Panc1 (cell line): ENCODE data around the gene ESRRA. TPM values are rescaled to one million over a fixed set of nuclear protein-coding genes. Genes with fewer than 3 reads are reported as not detected.

ENCODE experiments used
- ATAC-seq: fragments of 200-7000 bp; cut with Tn5 transposase; 2 replicates; pipeline ENCODE4 v1.9.1; 2020; ENCODE audit warnings: mild to moderate bottlenecking, moderate library complexity
- BruUV-seq: library from RNA; stranded (reverse); fragments of 400-500 nt; replicated peaks from 2 replicates; lab custom pipeline; 2021; lab: Mats Ljungman, UMichigan
- CTCF ChIA-PET: fragments of 300-600 bp; sonication (Branson Sonifier 250); formaldehyde crosslinking; loops from one replicate; lab custom pipeline; 2022; ENCODE audit warnings: antibody characterized with exemption; lab: Charles Lee
- POLR2A ChIA-PET: fragments of 300-600 bp; sonication (Branson Sonifier 250); formaldehyde crosslinking; loops from one replicate; lab custom pipeline; 2022; ENCODE audit warnings: antibody characterized with exemption; lab: Charles Lee
- DNase-seq: peaks from one replicate; pipeline ENCODE4 v3.0.0-alpha.2; 2010; ENCODE audit warnings: low read depth, low spot score
- H3K27ac ChIP-seq: 2 replicates; pipeline ENCODE4 v1.5.1; 2011; ENCODE audit warnings: mild to moderate bottlenecking, low read length, inconsistent platforms
- H3K27me3 ChIP-seq: fragments of 200-500 bp; sonication (Bioruptor generic); 2 replicates; pipeline ENCODE4 v1.6.0; 2014; ENCODE audit warnings: low read length, inconsistent platforms; ENCODE audit not compliant: control insufficient read depth, insufficient read depth
- H3K36me3 ChIP-seq: fragments of 200-500 bp; sonication (Bioruptor generic); 2 replicates; pipeline ENCODE4 v1.5.1; 2014; ENCODE audit warnings: inconsistent platforms, mild to moderate bottlenecking, low read length, moderate library complexity; ENCODE audit not compliant: control insufficient read depth, insufficient read depth
- H3K4me1 ChIP-seq: 2 replicates; pipeline ENCODE4 v1.5.1; 2011; ENCODE audit warnings: inconsistent platforms, mild to moderate bottlenecking, low read length, moderate library complexity; ENCODE audit not compliant: control insufficient read depth, insufficient read depth
- H3K4me3 ChIP-seq, 2 experiments: 2 replicates each; pipeline ENCODE4 v1.5.1; 2011 to 2012; ENCODE audit warnings: low read depth in 2 of 2, low read length in 2 of 2, mild to moderate bottlenecking in 2 of 2, inconsistent platforms in 1 of 2, moderate library complexity in 1 of 2
- H3K9me3 ChIP-seq: fragments of 200-500 bp; sonication (Bioruptor generic); 2 replicates; pipeline ENCODE4 v1.5.1; 2014; ENCODE audit warnings: low read depth, mild to moderate bottlenecking, inconsistent platforms, low read length, moderate library complexity; ENCODE audit not compliant: control insufficient read depth, insufficient read depth
- POLR2AphosphoS5 ChIP-seq: IDR thresholded peaks from 2 replicates; pipeline ENCODE4 v1.6.1; 2012; ENCODE audit warnings: mild to moderate bottlenecking, low read depth, low read length, moderate library complexity
- SIN3A ChIP-seq: IDR thresholded peaks from 2 replicates; pipeline ENCODE4 v1.6.1; 2012; ENCODE audit warnings: low read depth, mild to moderate bottlenecking, low read length, moderate library complexity, borderline replicate concordance; ENCODE audit not compliant: insufficient read depth
- TCF7L2 ChIP-seq: IDR thresholded peaks from 2 replicates; pipeline ENCODE4 v1.6.1; 2011; ENCODE audit warnings: mild to moderate bottlenecking, low read depth, low read length, inconsistent platforms
- in situ Hi-C: cut with HindIII; loops from 2 replicates; pipeline ENCODE4 v1.10.0; 2016; ENCODE audit warnings: low sequenced_read_pairs, low pct_unique_long_range_greater_than_20kb
- intact Hi-C: fragments of 100-400 bp; cut with micrococcal nuclease; formaldehyde crosslinking; loops from one replicate; pipeline ENCODE4 v1.10.0; 2022; ENCODE audit not compliant: unreplicated experiment
- total RNA-seq: library from RNA; stranded (reverse); gene quantifications from one replicate; pipeline ENCODE4 v1.2.1, GENCODE V29; 2021; ENCODE audit not compliant: unreplicated experiment
- TF ChIP-seq, protein P1 (sequence below), 2 experiments: IDR thresholded peaks; 2 replicates each; pipeline ENCODE4 v1.6.1; 2011 to 2012; ENCODE audit warnings: low read depth in 2 of 2, control low read depth in 1 of 2, low read length in 1 of 2, mild to moderate bottlenecking in 1 of 2, moderate library complexity in 1 of 2; ENCODE audit not compliant: insufficient read depth in 1 of 2
- TF ChIP-seq, protein P2 (sequence below): fragments of 450-650 bp; IDR thresholded peaks from 2 replicates; pipeline ENCODE4 v1.5.1; 2017; ENCODE audit warnings: mild to moderate bottlenecking

ESRRA gene
- total RNA-seq, 1 experiment from 2014 or later = 81.6 TPM

DNA sequence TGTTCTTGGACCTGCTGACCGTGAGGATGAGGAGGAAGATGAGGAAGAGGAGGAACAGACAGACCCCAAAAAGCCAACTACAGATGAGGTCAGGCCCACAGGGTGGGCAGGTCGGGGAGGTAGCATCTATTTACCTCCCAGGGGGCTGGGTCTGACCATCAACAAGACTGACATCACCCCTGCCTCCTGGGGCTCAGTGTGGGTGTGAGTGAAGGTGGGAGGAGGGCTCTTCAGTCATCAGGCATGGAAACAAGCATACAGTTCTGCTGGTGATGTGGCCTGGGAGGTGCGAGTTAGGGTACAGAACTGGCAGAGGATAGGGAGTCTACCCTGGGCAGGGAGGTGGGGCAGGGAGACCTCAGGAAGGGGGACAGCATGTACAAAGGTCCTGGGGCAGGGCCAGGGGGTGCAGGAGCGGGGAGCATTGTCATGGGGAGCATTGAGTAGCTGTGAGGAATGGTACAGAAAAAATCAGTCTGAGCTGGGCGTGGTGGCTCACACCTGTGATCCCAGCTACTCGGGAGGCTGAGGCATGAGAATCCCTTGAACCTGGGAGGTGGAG is 45.1 kb upstream of the ESRRA start:
- ATAC-seq (no peak), DNase-seq (no peak)
- TF ChIP-seq POLR2AphosphoS5 = no peak
- TF ChIP-seq, protein P1, sequence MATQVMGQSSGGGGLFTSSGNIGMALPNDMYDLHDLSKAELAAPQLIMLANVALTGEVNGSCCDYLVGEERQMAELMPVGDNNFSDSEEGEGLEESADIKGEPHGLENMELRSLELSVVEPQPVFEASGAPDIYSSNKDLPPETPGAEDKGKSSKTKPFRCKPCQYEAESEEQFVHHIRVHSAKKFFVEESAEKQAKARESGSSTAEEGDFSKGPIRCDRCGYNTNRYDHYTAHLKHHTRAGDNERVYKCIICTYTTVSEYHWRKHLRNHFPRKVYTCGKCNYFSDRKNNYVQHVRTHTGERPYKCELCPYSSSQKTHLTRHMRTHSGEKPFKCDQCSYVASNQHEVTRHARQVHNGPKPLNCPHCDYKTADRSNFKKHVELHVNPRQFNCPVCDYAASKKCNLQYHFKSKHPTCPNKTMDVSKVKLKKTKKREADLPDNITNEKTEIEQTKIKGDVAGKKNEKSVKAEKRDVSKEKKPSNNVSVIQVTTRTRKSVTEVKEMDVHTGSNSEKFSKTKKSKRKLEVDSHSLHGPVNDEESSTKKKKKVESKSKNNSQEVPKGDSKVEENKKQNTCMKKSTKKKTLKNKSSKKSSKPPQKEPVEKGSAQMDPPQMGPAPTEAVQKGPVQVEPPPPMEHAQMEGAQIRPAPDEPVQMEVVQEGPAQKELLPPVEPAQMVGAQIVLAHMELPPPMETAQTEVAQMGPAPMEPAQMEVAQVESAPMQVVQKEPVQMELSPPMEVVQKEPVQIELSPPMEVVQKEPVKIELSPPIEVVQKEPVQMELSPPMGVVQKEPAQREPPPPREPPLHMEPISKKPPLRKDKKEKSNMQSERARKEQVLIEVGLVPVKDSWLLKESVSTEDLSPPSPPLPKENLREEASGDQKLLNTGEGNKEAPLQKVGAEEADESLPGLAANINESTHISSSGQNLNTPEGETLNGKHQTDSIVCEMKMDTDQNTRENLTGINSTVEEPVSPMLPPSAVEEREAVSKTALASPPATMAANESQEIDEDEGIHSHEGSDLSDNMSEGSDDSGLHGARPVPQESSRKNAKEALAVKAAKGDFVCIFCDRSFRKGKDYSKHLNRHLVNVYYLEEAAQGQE (IDR thresholded peaks at IDR 0.05; ENCODE audit: insufficient read depth in 1 of 2, low read depth in 2 of 2, low read length in 1 of 2) = no peak
- no peak for TF ChIP-seq TCF7L2
- TF ChIP-seq, protein P2, sequence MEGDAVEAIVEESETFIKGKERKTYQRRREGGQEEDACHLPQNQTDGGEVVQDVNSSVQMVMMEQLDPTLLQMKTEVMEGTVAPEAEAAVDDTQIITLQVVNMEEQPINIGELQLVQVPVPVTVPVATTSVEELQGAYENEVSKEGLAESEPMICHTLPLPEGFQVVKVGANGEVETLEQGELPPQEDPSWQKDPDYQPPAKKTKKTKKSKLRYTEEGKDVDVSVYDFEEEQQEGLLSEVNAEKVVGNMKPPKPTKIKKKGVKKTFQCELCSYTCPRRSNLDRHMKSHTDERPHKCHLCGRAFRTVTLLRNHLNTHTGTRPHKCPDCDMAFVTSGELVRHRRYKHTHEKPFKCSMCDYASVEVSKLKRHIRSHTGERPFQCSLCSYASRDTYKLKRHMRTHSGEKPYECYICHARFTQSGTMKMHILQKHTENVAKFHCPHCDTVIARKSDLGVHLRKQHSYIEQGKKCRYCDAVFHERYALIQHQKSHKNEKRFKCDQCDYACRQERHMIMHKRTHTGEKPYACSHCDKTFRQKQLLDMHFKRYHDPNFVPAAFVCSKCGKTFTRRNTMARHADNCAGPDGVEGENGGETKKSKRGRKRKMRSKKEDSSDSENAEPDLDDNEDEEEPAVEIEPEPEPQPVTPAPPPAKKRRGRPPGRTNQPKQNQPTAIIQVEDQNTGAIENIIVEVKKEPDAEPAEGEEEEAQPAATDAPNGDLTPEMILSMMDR = no peak
- TF ChIP-seq SIN3A = no peak
- no TSS peak for BruUV-seq
- CTCF ChIA-PET = no interaction called here
- H3K36me3 ChIP-seq = no peaks in the 10 kb centered on the region; the same call in 1 of the 2 replicates
- H3K4me3 ChIP-seq = no peak overlapping the region
- H3K27ac ChIP-seq = no peak overlapping the region
- no peaks in the 10 kb centered on the region for H3K27me3 ChIP-seq
- no peaks in the 10 kb centered on the region for H3K9me3 ChIP-seq
- H3K4me1 ChIP-seq = peaks cover 3% of the 10 kb centered on the region; the same call in 1 of the 2 replicates
- POLR2A ChIA-PET = no interaction called here
- intact Hi-C loops = no loop called here
- in situ Hi-C loops = no loop called here

DNA sequence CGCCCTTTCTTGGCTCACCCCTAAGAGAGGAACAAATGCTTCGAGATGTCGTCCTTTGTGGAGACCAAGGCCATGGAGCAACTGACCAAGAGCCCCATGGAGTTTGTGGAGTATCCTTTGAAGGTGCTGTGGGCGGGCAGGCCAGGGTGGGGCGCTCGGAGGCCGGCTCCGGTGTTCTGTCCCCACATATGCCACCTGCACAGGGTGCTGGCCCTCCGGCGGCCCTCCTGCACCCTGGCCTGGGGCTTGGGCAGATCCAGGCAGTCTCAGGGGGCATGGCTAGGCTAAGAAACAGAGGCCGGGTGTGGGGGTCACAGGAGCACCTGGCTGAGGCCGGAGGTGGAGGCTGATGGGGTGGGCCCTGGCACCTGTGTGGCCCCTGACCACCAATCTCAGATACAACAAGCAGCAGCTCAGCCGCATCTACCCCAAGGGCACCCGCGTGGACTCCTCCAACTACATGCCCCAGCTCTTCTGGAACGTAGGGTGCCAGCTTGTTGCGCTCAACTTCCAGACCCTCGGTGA is 43.7 kb upstream of the ESRRA start:
- Histone ChIP-seq H3K36me3 (no peaks in the 10 kb centered on the region), H3K27me3 (no peaks in the 10 kb centered on the region), H3K4me3 (no peak overlapping the region), H3K4me1 (peaks cover 3% of the 10 kb centered on the region; the same call in 1 of the 2 replicates), H3K9me3 (no peaks in the 10 kb centered on the region), H3K27ac (no peak overlapping the region)
- DNase-seq (no peak), ATAC-seq (no peak)
- BruUV-seq = no TSS peak
- ChIA-PET CTCF (no interaction called here), POLR2A (no interaction called here)
- TF ChIP-seq SIN3A = no peak
- TF ChIP-seq POLR2AphosphoS5 = no peak
- TF ChIP-seq, protein P2 = no peak
- TF ChIP-seq, protein P1 (IDR thresholded peaks at IDR 0.05; ENCODE audit: insufficient read depth in 1 of 2, low read depth in 2 of 2, low read length in 1 of 2) = no peak
- TF ChIP-seq TCF7L2 = no peak
- intact Hi-C loops (no loop called here), in situ Hi-C loops (no loop called here)
